RWPE1 (cell line): ENCODE data around the gene EPAS1.

Experiments used
- CTCF ChIA-PET: fragments of 350-600 bp; sonication (Branson Sonifier 250); formaldehyde crosslinking; extraction: SDS; loops from one replicate; lab custom pipeline; 2021; lab: Yijun Ruan, JAX
- POLR2A ChIA-PET: fragments of 400-600 bp; formaldehyde crosslinking; extraction: SDS; loops from one replicate; lab custom pipeline; 2020; ENCODE audit warnings: antibody characterized with exemption; ENCODE audit not compliant: low non-redundant PET; lab: Yijun Ruan, JAX
- DNase-seq: peaks from one replicate; pipeline ENCODE4 v3.0.0; 2012; ENCODE audit warnings: low spot score
- H3K27ac ChIP-seq: fragments of 450-650 bp; 2 replicates; pipeline ENCODE4 v1.5.1; 2017
- CTCF ChIP-seq: fragments of 450-650 bp; conservative IDR thresholded peaks from 2 replicates; pipeline ENCODE4 v1.5.1; 2017; ENCODE audit warnings: low read depth, mild to moderate bottlenecking

EPAS1 gene

GRCh38 chr2:46337208-46337994 is 40.2 kb downstream of the EPAS1 start:
- ChIA-PET CTCF (interaction anchor here (0.6 kb wide), 1 partner anchor 1106 kb away, joined by 3 read pairs; no protein-coding TSS in a partner anchor), POLR2A (no interaction called here)
- no peak for DNase-seq
- no peak overlapping the region for H3K27ac ChIP-seq
- no peak for TF ChIP-seq CTCF

GRCh38 chr2:46338674-46339073 is 41.5 kb downstream of the EPAS1 start:
- ChIA-PET POLR2A (no interaction called here), CTCF (interaction anchor here (0.6 kb wide), 1 partner anchor 44 kb away, joined by 3 read pairs; no protein-coding TSS in a partner anchor)

GRCh38 chr2:46339200-46339599 is 42.0 kb downstream of the EPAS1 start:
- no peak overlapping the region for H3K27ac ChIP-seq
- POLR2A ChIA-PET: no interaction called here
- no peak for TF ChIP-seq CTCF
- CTCF ChIA-PET: no interaction called here
- DNase-seq: no peak

More at GRCh38 chr2:46338674-46339073, 41.5 kb downstream of the EPAS1 start:
- no peak for DNase-seq
- TF ChIP-seq CTCF: no peak
- peak overlapping the region; percentile 12 for H3K27ac ChIP-seq

- no peak for DNase-seq
- TF ChIP-seq CTCF: no peak
- CTCF ChIA-PET: no interaction called here
- POLR2A ChIA-PET: interaction anchor here (0.7 kb wide), 1 partner anchor 43 kb away, joined by 3 read pairs; the partner anchor contains the start of gene EPAS1
- H3K27ac ChIP-seq: no peak overlapping the region
Observed at GRCh38 chr2:46339676-46340459, 42.7 kb downstream of the EPAS1 start.

GRCh38 chr2:46340740-46341420 is 43.7 kb downstream of the EPAS1 start:
- H3K27ac ChIP-seq: no peak overlapping the region
- DNase-seq: no peak
- TF ChIP-seq CTCF: no peak
- ChIA-PET POLR2A (no interaction called here), CTCF (interaction anchor here (0.7 kb wide), 1 partner anchor 26 kb away, joined by 3 read pairs; no protein-coding TSS in a partner anchor)
